Upper lobe of left lung (tissue), 6 donors: ENCODE results near the gene ST6GALNAC1. TPM values are rescaled to one million over a fixed set of nuclear protein-coding genes. Genes with fewer than 3 reads are reported as not detected.

Experiments used
- ATAC-seq, 2 donors: fragments of 200-7000 bp; cut with Tn5 transposase; one replicate each; pipeline ENCODE4 v1.9.1; 2022; ENCODE audit warnings: mild to moderate bottlenecking in 2 of 2, moderate library complexity in 2 of 2; ENCODE audit not compliant: low FRiP score in 2 of 2
- DNase-seq, 2 donors: peaks; one replicate each; pipeline ENCODE4 v3.0.0-alpha.2; 2019 to 2020
- H3K27ac ChIP-seq, 4 donors: fragments of 200-600 bp; sonication (generic); one replicate each; pipeline ENCODE4 v1.5.1; 2016 to 2019
- H3K27me3 ChIP-seq, 4 donors: fragments of 200-600 bp; sonication (generic); one replicate each; pipeline ENCODE4 v1.5.1; 2017 to 2019
- H3K36me3 ChIP-seq, 4 donors: fragments of 200-600 bp; sonication (generic); one replicate each; pipeline ENCODE4 v1.5.1; 2016 to 2019
- H3K4me1 ChIP-seq, 4 donors: fragments of 200-600 bp; sonication (generic); one replicate each; pipeline ENCODE4 v1.5.1; 2018 to 2019
- H3K4me3 ChIP-seq, 4 donors: fragments of 200-600 bp; sonication (generic); one replicate each; pipeline ENCODE4 v1.5.1; 2017 to 2019; ENCODE audit warnings: mild to moderate bottlenecking in 2 of 4, moderate library complexity in 1 of 4
- H3K9me3 ChIP-seq, 4 donors: fragments of 200-600 bp; sonication (generic); one replicate each; pipeline ENCODE4 v1.5.1; 2018 to 2019
- CTCF ChIP-seq, 6 experiments: fragments of 450-650 bp in 4 of 6; fragments of 200-600 bp in 2 of 6; sonication (generic) in 2 of 6; IDR thresholded peaks; one replicate each; pipeline ENCODE4 v1.5.1; 2016 to 2019; ENCODE audit warnings: antibody characterized with exemption in 6 of 6
- EP300 ChIP-seq, 4 donors: sonication (generic); formaldehyde crosslinking; IDR thresholded peaks; one replicate each; pipeline ENCODE4 v1.5.1; 2017; ENCODE audit warnings: antibody characterized with exemption in 4 of 4, control low read depth in 2 of 4
- POLR2A ChIP-seq, 4 donors: fragments of 450-650 bp; IDR thresholded peaks; one replicate each; pipeline ENCODE4 v1.5.1; 2016 to 2017; ENCODE audit warnings: antibody characterized with exemption in 4 of 4, mild to moderate bottlenecking in 2 of 4
- POLR2AphosphoS5 ChIP-seq, 2 donors: sonication (generic); formaldehyde crosslinking; IDR thresholded peaks; one replicate each; pipeline ENCODE4 v1.5.1; 2017; ENCODE audit warnings: antibody characterized with exemption in 2 of 2
- WGBS, 2 donors: methylation state at CpG; one replicate each; pipeline ENCODE4 v1.1.5; 2017 to 2018; 5-methylcytosine and 5-hydroxymethylcytosine counted together
- total RNA-seq, 6 donors: library from RNA; depleted of rRNA in 4 of 6; stranded (reverse); fragments of >200 nt in 4 of 6; gene quantifications; one replicate each; pipeline versions ENCODE4 v1.1.0 to v1.2.1, GENCODE V29; 2016 to 2021
- donor health status: DM: no; HTN: no; CAD: no; lungs with moderate emphysema.
- donor health status: DM: no; HTN: yes; CAD: no; lungs with severe emphysema.

Gene ST6GALNAC1
- total RNA-seq, 6 donors from 2014 or later: 8.3 to 20.4 (median 19.1) TPM

- DNase-seq (no peak), ATAC-seq (no peak)
- WGBS, 2 donors: 90% methylated on average over 7 to 12 of the region's 12 CpGs
- H3K27me3 ChIP-seq: no peaks in the 10 kb centered on the region
- H3K4me3 ChIP-seq: no peak overlapping the region
- TF ChIP-seq POLR2AphosphoS5 (IDR thresholded peaks at IDR 0.05) (no peak), POLR2A (IDR thresholded peaks at IDR 0.05) (no peak), CTCF (IDR thresholded peaks at IDR 0.05) (no peak), EP300 (IDR thresholded peaks at IDR 0.05) (no peak)
- no peak overlapping the region for H3K27ac ChIP-seq
- H3K4me1 ChIP-seq: peaks cover 7 to 32% (median 16%) of the 10 kb centered on the region in 4 donors
- peaks cover 0 to 51% (median 6%) of the 10 kb centered on the region in 4 donors for H3K36me3 ChIP-seq
- no peaks in the 10 kb centered on the region for H3K9me3 ChIP-seq
These were observed 41.8 kb upstream of the ST6GALNAC1 start for GRCh38 chr17:76685366-76685765.

GRCh38 chr17:76684756-76685155 lies 41.2 kb upstream of the ST6GALNAC1 start:
- H3K4me1 ChIP-seq: peaks cover 7 to 31% (median 16%) of the 10 kb centered on the region in 4 donors

GRCh38 chr17:76683921-76684745 lies 40.6 kb upstream of the ST6GALNAC1 start:
- Histone ChIP-seq H3K27me3 (no peaks in the 10 kb centered on the region), H3K27ac (no peak overlapping the region), H3K36me3 (peaks cover 0 to 53% (median 7%) of the 10 kb centered on the region in 4 donors), H3K4me3 (no peak overlapping the region), H3K4me1 (peaks cover 7 to 25% (median 14%) of the 10 kb centered on the region in 4 donors), H3K9me3 (no peaks in the 10 kb centered on the region)
- 88 to 93% methylated on average over 13 to 24 of the region's 25 CpGs for WGBS, 2 donors
- ATAC-seq: no peak
- DNase-seq: no peak
- TF ChIP-seq EP300 (IDR thresholded peaks at IDR 0.05) (no peak), POLR2AphosphoS5 (IDR thresholded peaks at IDR 0.05) (no peak), POLR2A (IDR thresholded peaks at IDR 0.05) (no peak), CTCF (IDR thresholded peaks at IDR 0.05) (no peak)

More at GRCh38 chr17:76684756-76685155, 41.2 kb upstream of the ST6GALNAC1 start:
- no peak overlapping the region for H3K27ac ChIP-seq
- ATAC-seq (no peak), DNase-seq (no peak)
- no peak for TF ChIP-seq EP300 (IDR thresholded peaks at IDR 0.05)
- no peak for TF ChIP-seq POLR2AphosphoS5 (IDR thresholded peaks at IDR 0.05)
- TF ChIP-seq POLR2A (IDR thresholded peaks at IDR 0.05): no peak
- no peak for TF ChIP-seq CTCF (IDR thresholded peaks at IDR 0.05)
- 75 to 81% methylated on average over 6 to 7 of the region's 7 CpGs for WGBS, 2 donors
- H3K36me3 ChIP-seq: peaks cover 0 to 53% (median 7%) of the 10 kb centered on the region in 4 donors
- H3K9me3 ChIP-seq: no peaks in the 10 kb centered on the region
- no peak overlapping the region for H3K4me3 ChIP-seq
- no peaks in the 10 kb centered on the region for H3K27me3 ChIP-seq

- no peak overlapping the region for H3K27ac ChIP-seq
- H3K4me1 ChIP-seq: peaks cover 4 to 15% (median 9%) of the 10 kb centered on the region in 4 donors
These were observed 39.6 kb upstream of the ST6GALNAC1 start for GRCh38 chr17:76683011-76683755.

More at GRCh38 chr17:76683011-76683755, 39.6 kb upstream of the ST6GALNAC1 start:
- Histone ChIP-seq H3K9me3 (no peaks in the 10 kb centered on the region), H3K36me3 (peaks cover 0 to 57% (median 7%) of the 10 kb centered on the region in 4 donors), H3K27me3 (no peaks in the 10 kb centered on the region), H3K4me3 (no peak overlapping the region)
- 78 to 83% methylated on average over 18 of the region's 18 CpGs for WGBS, 2 donors
- DNase-seq: no peak
- ATAC-seq: no peak
- no peak for TF ChIP-seq POLR2A (IDR thresholded peaks at IDR 0.05)
- no peak for TF ChIP-seq POLR2AphosphoS5 (IDR thresholded peaks at IDR 0.05)
- TF ChIP-seq CTCF (IDR thresholded peaks at IDR 0.05): no peak
- TF ChIP-seq EP300 (IDR thresholded peaks at IDR 0.05): no peak
